Measurements from ENCODE around the gene PCSK6.

Gene PCSK6

GRCh38 chr15:101440846-101441590 lies 48.5 kb downstream of the PCSK6 start:
- ChIA-PET CTCF (interaction anchor here (0.6 kb wide), 1 partner anchor 33 kb away, joined by 3 read pairs; no protein-coding TSS in a partner anchor), POLR2A (no interaction called here)
- DNase-seq (ENCODE audit: extremely low spot score), result no peak
- TF ChIP-seq SP1 (IDR thresholded peaks at IDR 0.05) (no peak), SUZ12 (IDR thresholded peaks at IDR 0.05) (no peak), ELF4 (IDR thresholded peaks at IDR 0.05) (no peak), NFRKB (IDR thresholded peaks at IDR 0.05) (no peak), LEF1 (IDR thresholded peaks at IDR 0.05; ENCODE audit: borderline replicate concordance) (no peak), CTBP1 (IDR thresholded peaks at IDR 0.05; ENCODE audit: borderline replicate concordance) (no peak), FOXA1 (IDR thresholded peaks at IDR 0.05) (no peak), TARDBP (IDR thresholded peaks at IDR 0.05) (no peak), HDGF (IDR thresholded peaks at IDR 0.05; ENCODE audit: borderline replicate concordance) (no peak), FOXM1 (IDR thresholded peaks at IDR 0.05; ENCODE audit: borderline replicate concordance) (no peak), FOXK2 (IDR thresholded peaks at IDR 0.05) (no peak), ZNF384 (IDR thresholded peaks at IDR 0.05) (no peak), BHLHE40 (IDR thresholded peaks at IDR 0.05; ENCODE audit: borderline replicate concordance) (no peak)

GRCh38 chr15:101439920-101440319 lies 49.6 kb downstream of the PCSK6 start:
- no peak for DNase-seq (ENCODE audit: extremely low spot score)
- ChIA-PET POLR2A (no interaction called here), CTCF (no interaction called here)
- TF ChIP-seq FOXA1 (IDR thresholded peaks at IDR 0.05) (no peak), CTBP1 (IDR thresholded peaks at IDR 0.05; ENCODE audit: borderline replicate concordance) (no peak), SP1 (IDR thresholded peaks at IDR 0.05) (no peak), LEF1 (IDR thresholded peaks at IDR 0.05; ENCODE audit: borderline replicate concordance) (no peak), ZNF384 (IDR thresholded peaks at IDR 0.05) (no peak), NFRKB (IDR thresholded peaks at IDR 0.05) (no peak), L3MBTL2 (conservative IDR thresholded peaks at IDR 0.05) (no peak), ARNT (IDR thresholded peaks at IDR 0.05) (no peak)

- DNase-seq (ENCODE audit: extremely low spot score), result no peak
- TF ChIP-seq ZNF384 (IDR thresholded peaks at IDR 0.05) (no peak), ELF4 (IDR thresholded peaks at IDR 0.05) (no peak), SP1 (IDR thresholded peaks at IDR 0.05) (no peak), ARNT (IDR thresholded peaks at IDR 0.05) (no peak), NFRKB (IDR thresholded peaks at IDR 0.05) (no peak)
- CTCF ChIA-PET, result no interaction called here
- POLR2A ChIA-PET, result no interaction called here
Measured at GRCh38 chr15:101439285-101439919, 50.1 kb downstream of the PCSK6 start.

- TF ChIP-seq PKNOX1 (IDR thresholded peaks at IDR 0.05) (no peak), ARNT (IDR thresholded peaks at IDR 0.05) (no peak), BHLHE40 (IDR thresholded peaks at IDR 0.05; ENCODE audit: borderline replicate concordance) (no peak), NFRKB (IDR thresholded peaks at IDR 0.05) (no peak), TARDBP (IDR thresholded peaks at IDR 0.05) (no peak), ELF4 (IDR thresholded peaks at IDR 0.05) (no peak), FOXM1 (IDR thresholded peaks at IDR 0.05; ENCODE audit: borderline replicate concordance) (no peak)
- no peak for DNase-seq (ENCODE audit: extremely low spot score)
- CTCF ChIA-PET, result no interaction called here
- POLR2A ChIA-PET, result no interaction called here
Measured at GRCh38 chr15:101438482-101439284, 50.8 kb downstream of the PCSK6 start.

- ChIA-PET POLR2A (no interaction called here), CTCF (no interaction called here)
- TF ChIP-seq HDGF (IDR thresholded peaks at IDR 0.05; ENCODE audit: borderline replicate concordance), result no peak
- TF ChIP-seq TARDBP (IDR thresholded peaks at IDR 0.05), result no peak
- TF ChIP-seq CTBP1 (IDR thresholded peaks at IDR 0.05; ENCODE audit: borderline replicate concordance), result no peak
- no peak for TF ChIP-seq ZNF384 (IDR thresholded peaks at IDR 0.05)
- TF ChIP-seq NFRKB (IDR thresholded peaks at IDR 0.05), result no peak
- no peak for TF ChIP-seq PKNOX1 (IDR thresholded peaks at IDR 0.05)
- no peak for TF ChIP-seq FOXA1 (IDR thresholded peaks at IDR 0.05)
- no peak for TF ChIP-seq BHLHE40 (IDR thresholded peaks at IDR 0.05; ENCODE audit: borderline replicate concordance)
- TF ChIP-seq FOXM1 (IDR thresholded peaks at IDR 0.05; ENCODE audit: borderline replicate concordance), result no peak
- no peak for TF ChIP-seq ARNT (IDR thresholded peaks at IDR 0.05)
- TF ChIP-seq SUZ12 (IDR thresholded peaks at IDR 0.05), result no peak
- TF ChIP-seq L3MBTL2 (conservative IDR thresholded peaks at IDR 0.05), result no peak
- no peak for TF ChIP-seq LEF1 (IDR thresholded peaks at IDR 0.05; ENCODE audit: borderline replicate concordance)
- no peak for TF ChIP-seq FOXK2 (IDR thresholded peaks at IDR 0.05)
- TF ChIP-seq SP1 (IDR thresholded peaks at IDR 0.05), result no peak
- no peak for TF ChIP-seq ELF4 (IDR thresholded peaks at IDR 0.05)
- no peak for DNase-seq (ENCODE audit: extremely low spot score)
Measured at GRCh38 chr15:101437618-101438481, 51.7 kb downstream of the PCSK6 start.

- ChIA-PET POLR2A (no interaction called here), CTCF (no interaction called here)
- DNase-seq (ENCODE audit: extremely low spot score), result no peak
- TF ChIP-seq SP1 (IDR thresholded peaks at IDR 0.05) (no peak), SUZ12 (IDR thresholded peaks at IDR 0.05) (no peak), ARNT (IDR thresholded peaks at IDR 0.05) (no peak), PKNOX1 (IDR thresholded peaks at IDR 0.05) (no peak), ZNF384 (IDR thresholded peaks at IDR 0.05) (no peak), CTBP1 (IDR thresholded peaks at IDR 0.05; ENCODE audit: borderline replicate concordance) (no peak), FOXM1 (IDR thresholded peaks at IDR 0.05; ENCODE audit: borderline replicate concordance) (no peak), BHLHE40 (IDR thresholded peaks at IDR 0.05; ENCODE audit: borderline replicate concordance) (no peak), HDGF (IDR thresholded peaks at IDR 0.05; ENCODE audit: borderline replicate concordance) (no peak), NFRKB (IDR thresholded peaks at IDR 0.05) (no peak), LEF1 (IDR thresholded peaks at IDR 0.05; ENCODE audit: borderline replicate concordance) (no peak), ELF4 (IDR thresholded peaks at IDR 0.05) (no peak), FOXK2 (IDR thresholded peaks at IDR 0.05) (no peak), L3MBTL2 (conservative IDR thresholded peaks at IDR 0.05) (no peak), FOXA1 (IDR thresholded peaks at IDR 0.05) (no peak), TARDBP (IDR thresholded peaks at IDR 0.05) (no peak)
Measured at GRCh38 chr15:101437209-101437608, 52.3 kb downstream of the PCSK6 start.
